ENCODE data around the gene KCTD15. TPM values are rescaled to one million over a fixed set of nuclear protein-coding genes. Genes with fewer than 3 reads are reported as not detected.
A peak's percentile ranks its signal among the peaks of the same experiment; 100 is the strongest.

The KCTD15 gene
- total RNA-seq, 4 donors from 2014 or later: 153 to 189 (median 171) TPM

DNA sequence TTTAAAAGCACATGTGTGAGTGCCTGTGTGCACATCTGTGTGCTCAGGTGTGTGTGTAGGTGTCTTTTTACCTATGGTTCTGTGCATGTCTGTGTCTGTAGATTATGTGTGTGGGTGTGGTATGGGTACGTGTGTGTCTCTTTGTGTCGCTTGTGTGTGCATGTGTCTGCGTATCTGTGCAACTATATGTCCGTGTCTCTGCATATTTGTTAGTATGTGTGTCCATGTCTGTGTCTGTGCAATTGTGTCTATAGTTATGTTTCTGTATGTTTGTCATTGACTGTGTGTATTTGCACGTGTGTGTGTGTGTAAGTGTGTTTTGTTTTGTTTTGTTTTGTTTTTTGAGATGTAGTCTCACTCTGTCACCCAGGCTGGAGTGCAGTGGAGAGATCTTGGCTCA, 7.3 kb upstream of the KCTD15 start:
- Histone ChIP-seq H3K9me3 (no peaks in the 10 kb centered on the region), H3K27ac (no peak overlapping the region), H3K4me3 (no peak overlapping the region), H3K27me3 (peaks cover 5% of the 10 kb centered on the region), H3K36me3 (no peaks in the 10 kb centered on the region), H3K4me1 (peaks cover under 1% of the 10 kb centered on the region)
- TF ChIP-seq POLR2AphosphoS5 (IDR thresholded peaks at IDR 0.05) (no peak), POLR2A (IDR thresholded peaks at IDR 0.05) (no peak), EP300 (IDR thresholded peaks at IDR 0.05) (no peak)
- TF ChIP-seq, protein P1, sequence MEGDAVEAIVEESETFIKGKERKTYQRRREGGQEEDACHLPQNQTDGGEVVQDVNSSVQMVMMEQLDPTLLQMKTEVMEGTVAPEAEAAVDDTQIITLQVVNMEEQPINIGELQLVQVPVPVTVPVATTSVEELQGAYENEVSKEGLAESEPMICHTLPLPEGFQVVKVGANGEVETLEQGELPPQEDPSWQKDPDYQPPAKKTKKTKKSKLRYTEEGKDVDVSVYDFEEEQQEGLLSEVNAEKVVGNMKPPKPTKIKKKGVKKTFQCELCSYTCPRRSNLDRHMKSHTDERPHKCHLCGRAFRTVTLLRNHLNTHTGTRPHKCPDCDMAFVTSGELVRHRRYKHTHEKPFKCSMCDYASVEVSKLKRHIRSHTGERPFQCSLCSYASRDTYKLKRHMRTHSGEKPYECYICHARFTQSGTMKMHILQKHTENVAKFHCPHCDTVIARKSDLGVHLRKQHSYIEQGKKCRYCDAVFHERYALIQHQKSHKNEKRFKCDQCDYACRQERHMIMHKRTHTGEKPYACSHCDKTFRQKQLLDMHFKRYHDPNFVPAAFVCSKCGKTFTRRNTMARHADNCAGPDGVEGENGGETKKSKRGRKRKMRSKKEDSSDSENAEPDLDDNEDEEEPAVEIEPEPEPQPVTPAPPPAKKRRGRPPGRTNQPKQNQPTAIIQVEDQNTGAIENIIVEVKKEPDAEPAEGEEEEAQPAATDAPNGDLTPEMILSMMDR (IDR thresholded peaks at IDR 0.05): no peak
- WGBS: 82% methylated on average over 5 of the region's 5 CpGs
- DNase-seq (ENCODE audit: low spot score in 2 of 2): no peak

GRCh38 chr19:33794683-33795369, 1.8 kb upstream of the KCTD15 start:
- 3% methylated on average over 17 of the region's 32 CpGs for WGBS
- Histone ChIP-seq H3K9me3 (no peaks in the 10 kb centered on the region), H3K36me3 (no peaks in the 10 kb centered on the region), H3K27ac (peak overlapping the region; percentile 98), H3K4me3 (peak overlapping the region; percentile 94), H3K4me1 (peaks cover 29% of the 10 kb centered on the region), H3K27me3 (peaks cover 10% of the 10 kb centered on the region)
- no peak for DNase-seq (ENCODE audit: low spot score in 2 of 2)
- TF ChIP-seq POLR2AphosphoS5 (IDR thresholded peaks at IDR 0.05) (no peak), POLR2A (IDR thresholded peaks at IDR 0.05) (no peak), EP300 (IDR thresholded peaks at IDR 0.05) (no peak)
- TF ChIP-seq, protein P1 (IDR thresholded peaks at IDR 0.05): no peak

DNA sequence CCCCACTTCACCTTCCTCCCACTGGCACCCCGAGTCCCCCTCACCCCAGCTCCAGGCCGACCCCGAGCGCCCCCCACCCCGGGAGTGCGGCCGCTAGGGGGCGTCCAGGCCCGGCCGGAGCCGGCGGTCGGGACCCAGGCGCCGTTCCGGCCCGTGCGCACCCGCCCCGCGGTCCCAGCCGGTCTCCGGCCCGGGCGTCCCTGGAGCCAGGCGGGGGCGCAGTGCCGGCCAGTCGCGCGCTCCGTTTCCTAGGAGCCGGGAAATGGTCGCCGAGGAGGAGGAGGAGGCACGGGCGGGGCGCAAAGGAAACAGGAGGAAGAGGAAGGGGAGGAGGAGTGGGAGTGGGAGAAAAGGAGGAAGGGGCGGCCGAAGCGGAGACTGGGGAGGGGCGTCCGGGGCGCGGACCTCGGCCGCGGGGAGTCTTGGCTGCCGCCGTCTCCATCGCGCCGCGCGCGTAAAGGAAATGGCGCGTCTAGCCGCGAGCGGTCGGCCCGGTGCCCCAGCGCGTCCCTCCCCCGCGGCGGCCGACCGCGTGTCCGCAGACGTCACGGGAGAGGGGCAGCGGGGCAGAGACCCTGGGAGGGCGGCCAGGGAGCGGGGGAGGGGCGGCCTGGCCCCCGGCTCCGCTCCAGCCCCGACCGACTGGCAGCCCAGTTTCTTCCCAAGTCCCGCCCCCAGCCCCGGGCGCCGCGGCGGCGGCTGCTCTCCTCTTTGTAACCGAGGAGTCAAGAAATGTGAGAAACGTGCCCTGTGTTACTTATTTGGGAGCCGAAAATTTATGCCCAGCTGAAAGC, 1.1 kb upstream of the KCTD15 start:
- TF ChIP-seq, protein P1 (IDR thresholded peaks at IDR 0.05): peak; percentile 64 to 81
- TF ChIP-seq POLR2A (IDR thresholded peaks at IDR 0.05): peak in 1 of 2 donors; percentile 15
- no peak for TF ChIP-seq EP300 (IDR thresholded peaks at IDR 0.05)
- H3K36me3 ChIP-seq: peaks cover 4% of the 10 kb centered on the region
- peaks cover 35% of the 10 kb centered on the region for H3K4me1 ChIP-seq
- peak overlapping the region; percentile 94 for H3K4me3 ChIP-seq
- H3K9me3 ChIP-seq: no peaks in the 10 kb centered on the region
- peaks cover 10% of the 10 kb centered on the region for H3K27me3 ChIP-seq
- H3K27ac ChIP-seq: peak overlapping the region; percentile 98
- WGBS: under 1% methylated on average over 57 of the region's 92 CpGs
- DNase-seq (ENCODE audit: low spot score in 2 of 2): no peak

DNA sequence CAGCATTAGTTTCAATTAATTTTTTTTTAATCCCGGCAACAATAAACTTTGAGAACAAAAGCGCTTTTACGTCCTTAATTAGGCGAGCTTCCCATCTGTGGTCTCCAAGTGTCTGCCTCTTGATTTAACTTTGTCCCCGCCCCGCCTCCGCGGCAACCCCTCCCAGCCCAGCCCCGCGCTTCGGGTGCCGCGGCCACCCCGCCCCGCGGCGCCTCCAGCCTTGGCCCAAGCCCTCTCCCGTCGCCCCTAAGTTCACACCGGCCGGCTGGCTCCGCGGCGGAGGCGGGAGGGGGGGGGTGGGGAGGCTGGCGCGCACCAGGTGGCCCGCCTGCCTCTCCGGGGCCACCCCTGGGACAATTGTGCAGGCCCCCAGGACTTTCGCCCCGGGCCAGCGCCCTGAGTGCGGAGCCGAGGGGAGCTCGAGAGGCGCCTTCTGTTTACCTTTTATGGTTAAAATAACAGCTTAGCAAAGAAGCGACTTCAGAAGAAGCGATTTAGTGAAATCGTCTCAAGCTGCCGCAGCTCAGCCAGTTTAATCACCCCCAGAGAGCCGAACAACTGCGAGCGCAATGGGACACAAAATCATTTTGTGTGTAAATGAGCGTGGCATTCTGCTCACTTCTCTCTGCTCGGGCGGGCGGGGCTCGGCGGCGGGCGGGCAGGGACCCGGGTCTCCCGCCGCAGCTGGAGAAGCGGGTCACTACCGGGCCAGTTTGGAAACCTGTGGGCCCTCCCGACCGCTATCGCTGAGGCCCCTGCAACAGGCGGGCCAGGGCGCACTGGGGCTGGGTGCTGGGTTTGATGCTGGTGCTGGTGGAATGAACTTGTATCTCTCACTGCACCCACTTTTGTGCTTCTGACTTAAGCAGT, 1.4 kb downstream of the KCTD15 start:
- Histone ChIP-seq H3K4me1 (peaks cover 42% of the 10 kb centered on the region), H3K9me3 (no peaks in the 10 kb centered on the region), H3K27ac (peak overlapping the region; percentile 98), H3K36me3 (peaks cover 23% of the 10 kb centered on the region), H3K27me3 (peaks cover 6% of the 10 kb centered on the region), H3K4me3 (peak overlapping the region; percentile 94)
- WGBS: 4% methylated on average over 30 of the region's 61 CpGs
- no peak for TF ChIP-seq EP300 (IDR thresholded peaks at IDR 0.05)
- TF ChIP-seq POLR2A (IDR thresholded peaks at IDR 0.05): no peak
- TF ChIP-seq POLR2AphosphoS5 (IDR thresholded peaks at IDR 0.05): no peak
- TF ChIP-seq, protein P1 (IDR thresholded peaks at IDR 0.05): no peak
- no peak for DNase-seq (ENCODE audit: low spot score in 2 of 2)
